HCT116 (cell line): ENCODE measurements around the gene AFTPH. TPM values are rescaled to one million over a fixed set of nuclear protein-coding genes. Genes with fewer than 3 reads are reported as not detected.

Source experiments
- ATAC-seq: fragments of 200-7000 bp; cut with Tn5 transposase; 2 replicates; pipeline ENCODE4 v1.9.1; 2020; ENCODE audit warnings: mild to moderate bottlenecking, moderate library complexity
- BruUV-seq: library from RNA; stranded (reverse); fragments of 400-500 nt; replicated peaks from 2 replicates; lab custom pipeline; 2021; lab: Mats Ljungman, UMichigan
- CTCF ChIA-PET: fragments of 300-600 bp; sonication (Branson Sonifier 250); formaldehyde crosslinking; loops from one replicate; lab custom pipeline; 2021; ENCODE audit warnings: antibody characterized with exemption; lab: Charles Lee
- POLR2A ChIA-PET: fragments of 300-600, 350-600 bp; sonication (Branson Sonifier 250); formaldehyde crosslinking; loops from one replicate; lab custom pipeline; 2021; ENCODE audit warnings: antibody characterized with exemption; lab: Charles Lee
- RAD21 ChIA-PET, 2 experiments: fragments of 300-600 bp; sonication (Branson Sonifier 250); formaldehyde crosslinking; loops; one replicate each; lab custom pipeline; 2023; ENCODE audit warnings: low total read pairs in 2 of 2; ENCODE audit not compliant: uncharacterized antibody in 2 of 2, unreplicated experiment in 2 of 2, low non-redundant PET in 1 of 2; lab: Charles Lee
- DNase-seq: peaks from one replicate; pipeline ENCODE4 v3.0.0-alpha.2; 2010; ENCODE audit warnings: low read depth, low spot score
- H2AFZ ChIP-seq: fragments of 200-600 bp; shearing (Covaris generic), sonication (generic); 2 replicates; pipeline ENCODE4 v1.6.1; 2017; ENCODE audit warnings: low read depth, mixed run types, mixed read lengths, antibody characterized with exemption, low read length; ENCODE audit not compliant: poor library complexity, severe bottlenecking
- H3K27ac ChIP-seq: 2 replicates; pipeline ENCODE4 v1.5.1; 2012; ENCODE audit warnings: low read depth, low read length
- H3K27me3 ChIP-seq: fragments of 200-600 bp; sonication (generic); 2 replicates; pipeline ENCODE4 v1.6.1; 2016; ENCODE audit warnings: mixed run types, low read length, mixed read lengths; ENCODE audit not compliant: insufficient read depth
- H3K36me3 ChIP-seq, 2 experiments: fragments of 200-500 bp in 1 of 2; fragments of 200-600 bp in 1 of 2; sonication (Bioruptor generic) in 1 of 2; sonication (generic) in 1 of 2; 2 replicates each; pipeline versions ENCODE4 v1.5.1 to v1.6.1; 2014 to 2016; ENCODE audit warnings: low read length in 2 of 2, inconsistent platforms in 1 of 2, mixed read lengths in 1 of 2, mixed run types in 1 of 2; ENCODE audit not compliant: insufficient read depth in 2 of 2, control insufficient read depth in 1 of 2
- H3K4me1 ChIP-seq, 2 experiments: fragments of 200-600 bp in 1 of 2; sonication (generic) in 1 of 2; 2 replicates each; pipeline versions ENCODE4 v1.5.1 to v1.6.1; 2012 to 2017; ENCODE audit warnings: low read length in 2 of 2, inconsistent platforms in 1 of 2, mild to moderate bottlenecking in 1 of 2, mixed read lengths in 1 of 2, mixed run types in 1 of 2, moderate library complexity in 1 of 2; ENCODE audit not compliant: insufficient read depth in 2 of 2, control insufficient read depth in 1 of 2
- H3K4me2 ChIP-seq: fragments of 200-600 bp; sonication (generic); 2 replicates; pipeline ENCODE4 v1.6.1; 2017; ENCODE audit warnings: mixed run types, low read length, mixed read lengths
- H3K4me3 ChIP-seq, 2 experiments: fragments of 200-600 bp in 1 of 2; sonication (generic) in 1 of 2; replicated peaks in 1 of 2; 2 replicates each; pipeline ENCODE4 v1.5.1; 2011 to 2016; ENCODE audit warnings: low read length in 2 of 2, control low read depth in 1 of 2, low read depth in 1 of 2, mild to moderate bottlenecking in 1 of 2, mixed read lengths in 1 of 2, mixed run types in 1 of 2
- H3K79me2 ChIP-seq: fragments of 200-600 bp; sonication (generic); 2 replicates; pipeline ENCODE4 v1.6.1; 2017; ENCODE audit warnings: mild to moderate bottlenecking, mixed run types, low read length, moderate library complexity, mixed read lengths; ENCODE audit not compliant: insufficient read depth
- H3K9ac ChIP-seq: fragments of 200-600 bp; sonication (generic); 2 replicates; pipeline ENCODE4 v1.6.1; 2016; ENCODE audit warnings: low read length, mixed read lengths
- H3K9me2 ChIP-seq: fragments of 200-600 bp; sonication (generic), shearing (Covaris generic); 2 replicates; pipeline ENCODE4 v1.6.1; 2017; ENCODE audit warnings: mixed run types, mild to moderate bottlenecking, moderate library complexity; ENCODE audit not compliant: insufficient read depth
- H3K9me3 ChIP-seq, 2 experiments: fragments of 200-500 bp in 1 of 2; fragments of 200-600 bp in 1 of 2; sonication (Bioruptor generic) in 1 of 2; sonication (generic) in 1 of 2; 2 replicates each; pipeline ENCODE4 v1.6.1; 2014 to 2017; ENCODE audit warnings: low read length in 2 of 2, mixed read lengths in 2 of 2, inconsistent platforms in 1 of 2, low read depth in 1 of 2, mild to moderate bottlenecking in 1 of 2, mixed run types in 1 of 2, moderate library complexity in 1 of 2; ENCODE audit not compliant: control insufficient read depth in 1 of 2, insufficient read depth in 1 of 2
- H4K20me1 ChIP-seq: fragments of 200-600 bp; sonication (generic), shearing (Covaris generic); 2 replicates; pipeline ENCODE4 v1.6.1; 2017; ENCODE audit warnings: mixed run types, mild to moderate bottlenecking, moderate library complexity; ENCODE audit not compliant: insufficient read depth
- EGR1 ChIP-seq: IDR thresholded peaks from 2 replicates; pipeline ENCODE4 v1.6.1; 2012; ENCODE audit warnings: low read depth
- FOSL1 ChIP-seq: IDR thresholded peaks from 2 replicates; pipeline ENCODE4 v1.6.1; 2012; ENCODE audit warnings: low read depth
- JUND ChIP-seq: IDR thresholded peaks from 2 replicates; pipeline ENCODE4 v1.6.1; 2012
- MAX ChIP-seq: IDR thresholded peaks from 2 replicates; pipeline ENCODE4 v1.6.1; 2012
- POLR2A ChIP-seq: IDR thresholded peaks from 2 replicates; pipeline ENCODE4 v1.7.0; 2011; ENCODE audit warnings: borderline replicate concordance; ENCODE audit not compliant: insufficient read depth, insufficient read length; ENCODE audit errors: extremely low read depth
- POLR2AphosphoS5 ChIP-seq: IDR thresholded peaks from 2 replicates; pipeline ENCODE4 v1.6.1; 2011; ENCODE audit warnings: mild to moderate bottlenecking, low read depth, low read length, moderate library complexity
- RAD21 ChIP-seq: IDR thresholded peaks from 2 replicates; pipeline ENCODE4 v1.6.1; 2012; ENCODE audit warnings: low read depth, mild to moderate bottlenecking
- SIN3A ChIP-seq: IDR thresholded peaks from 2 replicates; pipeline ENCODE4 v1.6.1; 2012; ENCODE audit warnings: low read depth
- SP1 ChIP-seq: IDR thresholded peaks from 2 replicates; pipeline ENCODE4 v1.6.1; 2012; ENCODE audit warnings: low read depth
- TCF7L2 ChIP-seq: IDR thresholded peaks from 2 replicates; pipeline ENCODE4 v1.7.0; 2011; ENCODE audit warnings: borderline replicate concordance, inconsistent platforms; ENCODE audit not compliant: insufficient read depth, insufficient read length; ENCODE audit errors: extremely low read depth
- ZBTB33 ChIP-seq: IDR thresholded peaks from 2 replicates; pipeline ENCODE4 v1.6.1; 2011; ENCODE audit warnings: mild to moderate bottlenecking, low read length, moderate library complexity; ENCODE audit not compliant: insufficient replicate concordance; ENCODE audit errors: extremely low read depth
- ZFX ChIP-seq: fragments of 450-650 bp; IDR thresholded peaks from 2 replicates; pipeline ENCODE4 v1.6.1; 2017
- ZNF274 ChIP-seq: fragments of 200-500 bp; sonication (Bioruptor generic); IDR thresholded peaks from 2 replicates; pipeline ENCODE4 v1.6.1; 2014; ENCODE audit warnings: mild to moderate bottlenecking, low read depth, low read length, inconsistent platforms
- intact Hi-C: fragments of 100-400 bp; cut with micrococcal nuclease; formaldehyde crosslinking; loops from 2 replicates; pipeline ENCODE4 v1.10.0; 2022
- total RNA-seq: library from RNA; stranded (reverse); gene quantifications from one replicate; pipeline ENCODE4 v1.2.1, GENCODE V29; 2021; ENCODE audit not compliant: unreplicated experiment

Gene AFTPH
- total RNA-seq, 1 experiment from 2014 or later: 23.6 TPM

- Histone ChIP-seq H3K4me1 (peaks cover 0 to 5% of the 10 kb centered on the region in 2 experiments; a peak in 1 of 4 replicates), H3K36me3 (no peaks in the 10 kb centered on the region), H3K9ac (no peak overlapping the region), H3K79me2 (no peaks in the 10 kb centered on the region), H3K4me2 (no peak overlapping the region), H3K4me3 (no peak overlapping the region), H3K27me3 (no peaks in the 10 kb centered on the region), H3K9me2 (no peaks in the 10 kb centered on the region), H2AFZ (no peak overlapping the region), H3K9me3 (no peaks in the 10 kb centered on the region), H4K20me1 (no peaks in the 10 kb centered on the region), H3K27ac (no peak overlapping the region)
- no peak for ATAC-seq
- RAD21 ChIA-PET: no interaction called here
- CTCF ChIA-PET: interaction anchor here (1.8 kb wide), 1 partner anchor 11 kb away, joined by 9 read pairs; no protein-coding TSS in a partner anchor
- intact Hi-C loops: no loop called here
- TF ChIP-seq RAD21 (no peak), FOSL1 (no peak), ZFX (no peak), POLR2AphosphoS5 (no peak), MAX (no peak), SP1 (no peak), JUND (no peak), SIN3A (no peak), EGR1 (no peak), TCF7L2 (no peak), POLR2A (no peak), ZBTB33 (no peak), ZNF274 (no peak)
- no peak for DNase-seq
- POLR2A ChIA-PET: no interaction called here
- no TSS peak for BruUV-seq
Observed at GRCh38 chr2:64477037-64477436, 47.1 kb upstream of the AFTPH start.
